ENCODE results near the gene COBL. TPM values are rescaled to one million over a fixed set of nuclear protein-coding genes. Genes with fewer than 3 reads are reported as not detected.

COBL gene
- total RNA-seq, 1 experiment from 2014 or later = 8.6 TPM

DNA sequence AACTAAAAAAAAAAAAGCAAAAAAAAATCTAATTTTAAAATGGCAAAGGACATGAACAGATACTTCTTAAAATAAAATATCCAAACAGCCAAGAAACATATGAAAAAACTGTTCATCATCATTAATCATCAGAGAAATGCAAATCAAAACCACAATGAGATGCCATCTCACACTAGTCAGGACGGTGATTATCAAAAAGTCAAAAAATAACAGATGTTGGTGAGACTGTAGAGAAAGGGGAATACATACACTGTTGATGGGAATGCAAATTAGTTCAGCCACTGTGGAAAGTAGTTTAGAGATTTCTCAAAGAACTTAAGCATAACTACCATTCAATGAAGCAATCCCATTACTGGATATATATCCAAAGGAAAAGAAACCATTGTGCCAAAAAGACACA, 30.2 kb downstream of the COBL start:
- 0 out of 2 replicates have a peak, but pooled peaks cover 8% of the 10 kb centered on the region for H3K4me1 ChIP-seq (ENCODE audit: insufficient read depth, low read length)
- no peak overlapping the region for H2AFZ ChIP-seq (ENCODE audit: low read length)
- no peak overlapping the region for H3K4me2 ChIP-seq (ENCODE audit: low read length)
- 0 out of 2 replicates have a peak, but pooled peaks cover 9% of the 10 kb centered on the region for H3K79me2 ChIP-seq (ENCODE audit: low read length)
- BruUV-seq (replicated peaks) = no TSS peak
- POLR2A ChIA-PET (ENCODE audit: unreplicated experiment) = no interaction called here
- TF ChIP-seq EZH2phosphoT487 (IDR thresholded peaks at IDR 0.05; ENCODE audit: borderline replicate concordance, low read length) (no peak), EZH2 (IDR thresholded peaks at IDR 0.05; ENCODE audit: low read length, unreplicated experiment) (no peak)
- TF ChIP-seq, protein P1, sequence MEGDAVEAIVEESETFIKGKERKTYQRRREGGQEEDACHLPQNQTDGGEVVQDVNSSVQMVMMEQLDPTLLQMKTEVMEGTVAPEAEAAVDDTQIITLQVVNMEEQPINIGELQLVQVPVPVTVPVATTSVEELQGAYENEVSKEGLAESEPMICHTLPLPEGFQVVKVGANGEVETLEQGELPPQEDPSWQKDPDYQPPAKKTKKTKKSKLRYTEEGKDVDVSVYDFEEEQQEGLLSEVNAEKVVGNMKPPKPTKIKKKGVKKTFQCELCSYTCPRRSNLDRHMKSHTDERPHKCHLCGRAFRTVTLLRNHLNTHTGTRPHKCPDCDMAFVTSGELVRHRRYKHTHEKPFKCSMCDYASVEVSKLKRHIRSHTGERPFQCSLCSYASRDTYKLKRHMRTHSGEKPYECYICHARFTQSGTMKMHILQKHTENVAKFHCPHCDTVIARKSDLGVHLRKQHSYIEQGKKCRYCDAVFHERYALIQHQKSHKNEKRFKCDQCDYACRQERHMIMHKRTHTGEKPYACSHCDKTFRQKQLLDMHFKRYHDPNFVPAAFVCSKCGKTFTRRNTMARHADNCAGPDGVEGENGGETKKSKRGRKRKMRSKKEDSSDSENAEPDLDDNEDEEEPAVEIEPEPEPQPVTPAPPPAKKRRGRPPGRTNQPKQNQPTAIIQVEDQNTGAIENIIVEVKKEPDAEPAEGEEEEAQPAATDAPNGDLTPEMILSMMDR (conservative IDR thresholded peaks at IDR 0.05; ENCODE audit: low read depth, low read length) = no peak
- CTCF ChIA-PET = no interaction called here
- no peak overlapping the region for H3K27ac ChIP-seq (ENCODE audit: low read length)
- DNase-seq (no peak), ATAC-seq (no peak)
- no peaks in the 10 kb centered on the region for H3K9me3 ChIP-seq (ENCODE audit: low read length)
- H3K9me2 ChIP-seq (replicated peaks; ENCODE audit: low read length) = no peaks in the 10 kb centered on the region
- no peak overlapping the region for H3K4me3 ChIP-seq (ENCODE audit: low read length)
- no peaks in the 10 kb centered on the region for H4K20me1 ChIP-seq (ENCODE audit: low read length)
- intact Hi-C loops (cut with micrococcal nuclease) = no loop called here
- H3K27me3 ChIP-seq (ENCODE audit: low read length) = no peaks in the 10 kb centered on the region
- H3K36me3 ChIP-seq (ENCODE audit: low read depth, low read length) = no peaks in the 10 kb centered on the region
- no peaks in the 10 kb centered on the region for H3F3A ChIP-seq (ENCODE audit: low read length, unreplicated experiment)
- H3K9ac ChIP-seq (ENCODE audit: low read length) = no peak overlapping the region

DNA sequence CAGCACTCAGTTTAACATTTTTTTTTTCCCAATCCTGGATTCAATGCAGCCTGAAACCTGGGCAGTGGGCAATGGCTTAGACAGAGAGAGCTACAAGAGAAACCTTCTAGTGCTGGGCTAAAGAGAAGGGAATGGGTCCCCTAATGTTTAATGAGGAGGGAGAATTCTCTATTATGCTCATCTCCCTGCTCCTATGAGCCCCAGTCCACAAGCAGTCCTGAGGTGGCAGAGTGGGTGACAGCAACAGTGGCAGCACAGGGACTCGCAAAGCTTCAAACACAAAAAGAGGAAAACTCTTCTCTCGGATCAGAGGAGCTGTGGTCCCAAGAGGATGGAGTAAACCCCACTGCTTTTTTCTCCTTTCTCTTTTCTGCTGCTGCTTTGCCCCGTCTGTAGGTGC, 36.5 kb downstream of the COBL start:
- POLR2A ChIA-PET (ENCODE audit: unreplicated experiment) = no interaction called here
- DNase-seq (no peak), ATAC-seq (no peak)
- no peaks in the 10 kb centered on the region for H3F3A ChIP-seq (ENCODE audit: low read length, unreplicated experiment)
- no peak overlapping the region for H3K9ac ChIP-seq (ENCODE audit: low read length)
- H3K79me2 ChIP-seq (ENCODE audit: low read length) = peaks cover 17% of the 10 kb centered on the region; the same call in 1 of the 2 replicates
- TF ChIP-seq EZH2 (IDR thresholded peaks at IDR 0.05; ENCODE audit: low read length, unreplicated experiment) (no peak), EZH2phosphoT487 (IDR thresholded peaks at IDR 0.05; ENCODE audit: borderline replicate concordance, low read length) (no peak)
- TF ChIP-seq, protein P1 (conservative IDR thresholded peaks at IDR 0.05; ENCODE audit: low read depth, low read length) = no peak
- H3K27ac ChIP-seq (ENCODE audit: low read length) = no peak overlapping the region
- no peak overlapping the region for H2AFZ ChIP-seq (ENCODE audit: low read length)
- no peaks in the 10 kb centered on the region for H3K9me2 ChIP-seq (replicated peaks; ENCODE audit: low read length)
- CTCF ChIA-PET = no interaction called here
- H4K20me1 ChIP-seq (ENCODE audit: low read length) = no peaks in the 10 kb centered on the region
- no peak overlapping the region for H3K4me3 ChIP-seq (ENCODE audit: low read length)
- BruUV-seq (replicated peaks) = no TSS peak
- intact Hi-C loops (cut with micrococcal nuclease) = no loop called here
- H3K36me3 ChIP-seq (ENCODE audit: low read depth, low read length) = no peaks in the 10 kb centered on the region
- no peaks in the 10 kb centered on the region for H3K9me3 ChIP-seq (ENCODE audit: low read length)
- H3K4me1 ChIP-seq (ENCODE audit: insufficient read depth, low read length) = peaks cover 11% of the 10 kb centered on the region
- no peak overlapping the region for H3K4me2 ChIP-seq (ENCODE audit: low read length)
- H3K27me3 ChIP-seq (ENCODE audit: low read length) = no peaks in the 10 kb centered on the region

DNA sequence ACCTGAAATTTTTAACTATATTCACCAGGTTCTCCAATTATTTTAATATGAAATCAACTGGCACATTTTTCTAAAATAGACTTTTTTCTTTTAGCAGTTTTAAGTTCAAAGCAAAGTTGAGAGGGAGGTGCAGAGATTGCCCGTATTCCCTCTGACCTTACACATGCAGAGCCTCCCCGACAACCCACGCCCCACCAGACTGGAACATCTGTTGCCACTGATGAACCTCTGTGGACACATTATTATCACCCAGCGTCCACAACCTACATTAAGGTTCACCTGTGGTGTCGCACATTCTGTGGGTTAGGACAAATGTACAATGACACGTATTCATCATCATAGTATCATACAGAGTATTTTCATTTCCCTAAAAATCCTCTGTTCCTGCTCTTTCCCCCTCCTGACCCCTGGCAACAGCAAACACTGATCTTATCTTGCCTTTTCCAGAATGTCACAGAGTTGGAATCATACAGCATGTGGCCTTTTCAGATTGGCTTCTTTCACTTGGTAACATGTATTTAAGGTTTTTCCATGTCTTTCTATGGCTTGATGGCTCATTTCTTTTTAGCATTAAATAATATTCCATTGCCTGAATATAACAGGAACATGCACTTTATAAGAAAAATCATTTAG, 37.1 kb downstream of the COBL start:
- no TSS peak for BruUV-seq (replicated peaks)
- H3K36me3 ChIP-seq (ENCODE audit: low read depth, low read length) = no peaks in the 10 kb centered on the region
- no peaks in the 10 kb centered on the region for H3K9me3 ChIP-seq (ENCODE audit: low read length)
- intact Hi-C loops (cut with micrococcal nuclease) = no loop called here
- H3K27ac ChIP-seq (ENCODE audit: low read length) = no peak overlapping the region
- H3F3A ChIP-seq (ENCODE audit: low read length, unreplicated experiment) = no peaks in the 10 kb centered on the region
- ChIA-PET POLR2A (ENCODE audit: unreplicated experiment) (no interaction called here), CTCF (interaction anchor here (0.6 to 0.7 kb wide), 2 partner anchors 19 to 76 kb away, joined by 3 read pairs; no protein-coding TSS in a partner anchor)
- TF ChIP-seq EZH2phosphoT487 (IDR thresholded peaks at IDR 0.05; ENCODE audit: borderline replicate concordance, low read length) (no peak), EZH2 (IDR thresholded peaks at IDR 0.05; ENCODE audit: low read length, unreplicated experiment) (no peak)
- TF ChIP-seq, protein P1 (conservative IDR thresholded peaks at IDR 0.05; ENCODE audit: low read depth, low read length) = no peak
- no peaks in the 10 kb centered on the region for H3K27me3 ChIP-seq (ENCODE audit: low read length)
- DNase-seq (no peak), ATAC-seq (no peak)
- no peaks in the 10 kb centered on the region for H4K20me1 ChIP-seq (ENCODE audit: low read length)
- H3K9me2 ChIP-seq (replicated peaks; ENCODE audit: low read length) = no peaks in the 10 kb centered on the region
- peaks cover 11% of the 10 kb centered on the region for H3K4me1 ChIP-seq (ENCODE audit: insufficient read depth, low read length)
- peaks cover 17% of the 10 kb centered on the region; the same call in 1 of the 2 replicates for H3K79me2 ChIP-seq (ENCODE audit: low read length)
- H3K9ac ChIP-seq (ENCODE audit: low read length) = no peak overlapping the region
- H3K4me3 ChIP-seq (ENCODE audit: low read length) = no peak overlapping the region
- no peak overlapping the region for H3K4me2 ChIP-seq (ENCODE audit: low read length)
- no peak overlapping the region for H2AFZ ChIP-seq (ENCODE audit: low read length)

Data from PC-3 (cell line).